BJ (cell line): ENCODE data around the gene TPT1. TPM values are rescaled to one million over a fixed set of nuclear protein-coding genes. Genes with fewer than 3 reads are reported as not detected.
A peak's percentile ranks its signal among the peaks of the same experiment; 100 is the strongest.

Experiments used
- CTCF ChIA-PET: fragments of 350-600 bp; formaldehyde crosslinking; extraction: SDS; loops from one replicate; lab custom pipeline; 2021; ENCODE audit warnings: antibody characterized with exemption, inconsistent platforms; lab: Yijun Ruan, JAX
- POLR2A ChIA-PET: fragments of 300-600 bp; sonication (Branson Sonifier 250); formaldehyde crosslinking; extraction: SDS; loops from one replicate; lab custom pipeline; 2021; ENCODE audit warnings: antibody characterized with exemption; lab: Charles Lee
- DNase-seq: peaks from one replicate; pipeline ENCODE4 v3.0.0-alpha.2; 2011; ENCODE audit warnings: low read depth
- H3K27me3 ChIP-seq: 2 replicates; pipeline ENCODE4 v1.6.0; 2011; ENCODE audit warnings: low read length; ENCODE audit not compliant: control insufficient read depth, insufficient read depth
- H3K36me3 ChIP-seq: 2 replicates; pipeline ENCODE4 v1.5.1; 2011; ENCODE audit warnings: low read length; ENCODE audit not compliant: control insufficient read depth, insufficient read depth
- H3K4me3 ChIP-seq: 2 replicates; pipeline ENCODE4 v1.5.1; 2011; ENCODE audit warnings: low read depth, mild to moderate bottlenecking, control low read depth, low read length
- polyA plus RNA-seq: library from polyadenylated mRNA; depleted of rRNA; stranded (reverse); fragments of >200 nt; gene quantifications from 2 replicates; pipeline ENCODE4 v1.2.3, GENCODE V29; 2011
- TF ChIP-seq, protein P1 (sequence below): IDR thresholded peaks from 2 replicates; pipeline ENCODE4 v1.5.1; 2011; ENCODE audit warnings: low read depth, mild to moderate bottlenecking, control low read depth, inconsistent platforms, low read length, moderate library complexity; ENCODE audit not compliant: insufficient read depth

TPT1 gene
- polyA plus RNA-seq, 1 experiment, result 2,445 TPM

DNA sequence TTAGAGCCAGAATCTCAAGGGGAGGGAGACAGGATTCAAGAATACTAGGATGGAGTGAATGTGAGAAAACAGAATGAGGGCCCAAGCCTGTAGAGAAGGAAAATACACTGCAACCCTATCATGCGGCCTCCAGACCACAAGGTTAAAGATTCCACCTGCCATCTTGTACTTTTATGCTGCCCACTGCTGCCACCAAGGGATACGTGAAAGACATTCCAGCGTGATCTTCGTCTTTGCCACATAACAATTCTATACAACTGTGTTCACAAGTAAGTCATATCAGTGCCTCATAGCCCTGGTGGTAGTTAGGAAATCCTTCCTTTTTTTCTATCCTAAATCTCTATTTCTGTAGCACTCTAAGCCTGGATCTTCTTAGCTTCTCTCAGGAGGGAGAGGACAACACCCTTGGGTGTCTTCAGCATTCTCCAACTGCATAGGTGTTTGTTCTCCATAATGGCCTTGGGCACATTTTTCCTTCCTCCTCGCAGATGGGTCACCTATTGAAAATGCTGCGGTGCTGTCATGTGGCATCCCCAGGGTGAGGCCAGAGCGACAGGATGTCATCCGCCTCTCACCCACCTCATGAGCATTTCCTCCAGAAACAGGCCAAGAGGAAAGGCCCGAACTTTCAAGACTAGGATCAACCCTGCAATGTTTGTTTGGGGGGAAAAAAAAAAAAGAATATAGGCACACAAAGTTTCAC, 13.6 kb downstream of the TPT1 start:
- H3K36me3 ChIP-seq, result no peaks in the 10 kb centered on the region
- no peak overlapping the region for H3K4me3 ChIP-seq
- no peak for DNase-seq
- TF ChIP-seq, protein P1, sequence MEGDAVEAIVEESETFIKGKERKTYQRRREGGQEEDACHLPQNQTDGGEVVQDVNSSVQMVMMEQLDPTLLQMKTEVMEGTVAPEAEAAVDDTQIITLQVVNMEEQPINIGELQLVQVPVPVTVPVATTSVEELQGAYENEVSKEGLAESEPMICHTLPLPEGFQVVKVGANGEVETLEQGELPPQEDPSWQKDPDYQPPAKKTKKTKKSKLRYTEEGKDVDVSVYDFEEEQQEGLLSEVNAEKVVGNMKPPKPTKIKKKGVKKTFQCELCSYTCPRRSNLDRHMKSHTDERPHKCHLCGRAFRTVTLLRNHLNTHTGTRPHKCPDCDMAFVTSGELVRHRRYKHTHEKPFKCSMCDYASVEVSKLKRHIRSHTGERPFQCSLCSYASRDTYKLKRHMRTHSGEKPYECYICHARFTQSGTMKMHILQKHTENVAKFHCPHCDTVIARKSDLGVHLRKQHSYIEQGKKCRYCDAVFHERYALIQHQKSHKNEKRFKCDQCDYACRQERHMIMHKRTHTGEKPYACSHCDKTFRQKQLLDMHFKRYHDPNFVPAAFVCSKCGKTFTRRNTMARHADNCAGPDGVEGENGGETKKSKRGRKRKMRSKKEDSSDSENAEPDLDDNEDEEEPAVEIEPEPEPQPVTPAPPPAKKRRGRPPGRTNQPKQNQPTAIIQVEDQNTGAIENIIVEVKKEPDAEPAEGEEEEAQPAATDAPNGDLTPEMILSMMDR, result no peak
- ChIA-PET POLR2A (no interaction called here), CTCF (interaction anchor here (1.6 kb wide), 1 partner anchor 281 kb away, joined by 3 read pairs; no protein-coding TSS in a partner anchor)
- H3K27me3 ChIP-seq, result no peaks in the 10 kb centered on the region

GRCh38 chr13:45325806-45326205, 15.2 kb downstream of the TPT1 start:
- CTCF ChIA-PET, result interaction anchor here (0.8 to 1.5 kb wide), 2 partner anchors 16 to 281 kb away, joined by 3 to 7 read pairs; no protein-coding TSS in a partner anchor
- Histone ChIP-seq H3K36me3 (no peaks in the 10 kb centered on the region), H3K27me3 (no peaks in the 10 kb centered on the region), H3K4me3 (no peak overlapping the region)
- DNase-seq, result peak; percentile 68
- TF ChIP-seq, protein P1, result 0 out of 2 replicates have a peak, but pooled peaks have one; percentile 1
- POLR2A ChIA-PET, result interaction anchor here (0.5 to 1.0 kb wide), 2 partner anchors 11 to 12 kb away, joined by 3 to 5 read pairs; no protein-coding TSS in a partner anchor

GRCh38 chr13:45320876-45321629, 19.9 kb downstream of the TPT1 start:
- Histone ChIP-seq H3K36me3 (no peaks in the 10 kb centered on the region), H3K4me3 (no peak overlapping the region), H3K27me3 (no peaks in the 10 kb centered on the region)
- ChIA-PET CTCF (interaction anchor here (0.9 kb wide), 1 partner anchor 11 kb away, joined by 3 read pairs; no protein-coding TSS in a partner anchor), POLR2A (interaction anchor here (0.6 kb wide), 1 partner anchor 184 kb away, joined by 3 read pairs; no protein-coding TSS in a partner anchor)
- no peak for DNase-seq
- TF ChIP-seq, protein P1, result no peak

- Histone ChIP-seq H3K36me3 (no peaks in the 10 kb centered on the region), H3K4me3 (no peak overlapping the region), H3K27me3 (no peaks in the 10 kb centered on the region)
- DNase-seq, result no peak
- CTCF ChIA-PET, result no interaction called here
- POLR2A ChIA-PET, result no interaction called here
- TF ChIP-seq, protein P1, result no peak
Observed at GRCh38 chr13:45316996-45317395, 24.0 kb downstream of the TPT1 start.

GRCh38 chr13:45316338-45316737, 24.6 kb downstream of the TPT1 start:
- Histone ChIP-seq H3K36me3 (no peaks in the 10 kb centered on the region), H3K27me3 (no peaks in the 10 kb centered on the region), H3K4me3 (no peak overlapping the region)
- TF ChIP-seq, protein P1, result no peak
- no peak for DNase-seq
- ChIA-PET CTCF (interaction anchor here (1.0 to 1.6 kb wide), 2 partner anchors 9 to 269 kb away, joined by 3 to 8 read pairs; no protein-coding TSS in a partner anchor), POLR2A (no interaction called here)
